ELF-1 (cell line): ENCODE results near the gene DEPDC1B.
"Not testable (repeated sequence)": the region's sequence is repeated elsewhere in the genome, so short reads cannot be mapped to it uniquely, and the experiment has no call there.

Experiments
- DNase-seq: peaks from one replicate; pipeline ENCODE4 v3.0.0-alpha.2; 2016; ENCODE audit warnings: low read depth, low spot score

DEPDC1B gene

DNA sequence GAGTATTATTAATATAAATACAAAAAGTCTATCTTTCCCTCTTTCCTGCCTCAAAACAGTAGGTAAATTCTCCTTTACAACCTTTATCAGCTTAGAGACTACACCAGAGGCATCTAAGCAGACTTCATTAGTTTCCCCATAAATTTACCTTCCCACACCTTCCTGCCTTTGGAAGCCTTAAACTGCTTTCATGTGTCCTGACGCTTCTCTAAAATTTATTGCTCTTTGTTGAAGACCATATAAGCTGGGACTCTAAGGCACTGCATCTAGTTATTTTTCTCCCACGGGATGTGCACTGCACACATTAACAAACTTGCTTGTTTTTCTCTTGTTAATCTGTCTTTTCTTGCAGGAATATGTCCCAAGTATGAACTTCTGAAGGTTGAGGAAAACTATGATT lies 51.8 kb downstream of the DEPDC1B start:
- no peak for DNase-seq

DNA sequence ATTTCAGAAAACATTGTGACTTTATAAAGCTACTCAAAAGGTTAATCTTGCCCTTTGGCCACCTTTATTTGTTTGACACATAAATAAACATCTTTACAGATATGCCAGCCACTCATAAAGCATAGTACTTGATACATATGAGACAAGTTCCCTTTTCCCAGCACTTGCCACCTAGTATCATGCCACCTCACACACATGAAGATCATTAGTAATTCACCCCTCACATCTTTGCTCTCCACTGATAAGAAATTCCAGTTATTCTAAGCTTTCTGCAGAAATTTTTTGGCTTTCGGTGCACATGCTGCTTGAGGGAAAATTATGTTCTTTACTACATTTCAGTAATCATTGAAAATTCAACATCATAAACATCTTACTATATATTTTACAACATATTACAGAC lies 59.1 kb downstream of the DEPDC1B start:
- no peak for DNase-seq

DNA sequence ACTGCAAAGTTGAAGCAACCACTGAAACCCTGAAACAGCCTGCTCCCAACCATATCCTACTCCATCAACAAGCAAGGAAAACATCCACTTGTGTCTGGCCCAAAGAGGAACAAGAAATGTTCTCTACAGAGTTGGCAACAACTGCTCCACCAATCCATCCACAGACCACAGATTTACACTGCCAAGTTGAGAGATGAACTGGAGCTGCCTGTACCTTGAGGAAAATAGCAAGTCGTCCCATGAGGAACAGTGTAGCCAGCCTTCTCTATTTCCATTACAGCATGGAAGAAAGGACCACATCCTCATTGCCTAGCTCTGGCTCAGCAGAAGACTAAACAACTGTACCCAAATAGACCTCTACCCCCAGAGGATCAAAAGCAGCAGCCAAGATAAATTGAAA lies 60.4 kb downstream of the DEPDC1B start:
- no peak for DNase-seq

DNA sequence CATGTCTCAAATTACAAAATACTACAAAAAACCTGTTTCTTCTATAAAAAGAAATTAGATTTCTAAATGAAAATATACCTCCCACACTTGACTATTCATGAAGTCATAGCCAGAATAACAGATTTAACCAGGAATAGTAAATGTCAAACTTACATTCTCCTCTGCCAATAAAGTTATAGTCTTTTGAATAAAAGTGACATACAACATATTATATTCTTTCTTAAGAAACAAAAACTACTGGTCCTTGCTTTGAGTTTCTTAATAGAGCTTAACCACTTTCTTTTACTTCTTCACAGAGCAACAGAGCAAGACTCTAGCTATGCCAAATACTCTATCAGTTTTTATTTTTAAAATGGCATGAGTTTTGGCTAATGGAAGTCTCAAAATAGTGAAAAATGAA lies 61.7 kb downstream of the DEPDC1B start:
- no peak for DNase-seq

DNA sequence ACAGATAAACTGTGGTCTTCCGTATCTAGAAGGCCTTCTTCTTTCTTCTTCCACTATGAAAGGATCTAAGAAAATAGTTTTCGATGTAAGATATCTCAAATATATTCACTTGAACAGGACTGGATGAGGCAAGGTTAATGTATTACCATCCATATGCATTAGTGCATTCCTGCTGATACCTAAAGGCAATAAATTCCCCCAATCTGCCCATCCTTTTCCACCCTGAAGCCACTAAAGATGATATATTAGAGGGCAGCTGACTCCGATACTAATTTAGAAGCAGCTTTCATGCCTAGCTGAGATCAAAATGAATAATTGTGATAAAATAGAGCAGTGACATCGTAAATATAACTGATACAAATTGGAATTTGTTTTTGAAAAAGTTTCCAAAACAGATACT lies 63.3 kb downstream of the DEPDC1B start:
- no peak for DNase-seq

DNA sequence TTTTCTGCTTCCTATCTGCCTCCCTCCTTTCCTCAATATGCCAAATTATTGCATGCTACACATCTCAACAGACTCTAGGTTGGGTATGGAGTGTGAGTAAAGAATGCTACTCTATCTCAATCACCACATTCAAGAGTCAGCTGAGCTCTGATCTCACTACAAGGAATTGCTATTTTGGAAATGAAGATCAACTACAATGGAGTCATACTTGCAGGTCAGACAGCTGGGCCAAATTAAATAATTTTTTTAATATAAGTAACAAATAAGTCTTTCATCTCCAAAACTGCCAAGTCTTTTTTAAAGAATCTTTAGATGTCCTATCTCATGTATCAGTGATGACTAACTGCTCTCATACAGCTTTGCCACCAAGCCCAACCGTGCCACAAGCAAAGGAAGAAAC lies 64.0 kb downstream of the DEPDC1B start:
- DNase-seq, result no peak

DNA sequence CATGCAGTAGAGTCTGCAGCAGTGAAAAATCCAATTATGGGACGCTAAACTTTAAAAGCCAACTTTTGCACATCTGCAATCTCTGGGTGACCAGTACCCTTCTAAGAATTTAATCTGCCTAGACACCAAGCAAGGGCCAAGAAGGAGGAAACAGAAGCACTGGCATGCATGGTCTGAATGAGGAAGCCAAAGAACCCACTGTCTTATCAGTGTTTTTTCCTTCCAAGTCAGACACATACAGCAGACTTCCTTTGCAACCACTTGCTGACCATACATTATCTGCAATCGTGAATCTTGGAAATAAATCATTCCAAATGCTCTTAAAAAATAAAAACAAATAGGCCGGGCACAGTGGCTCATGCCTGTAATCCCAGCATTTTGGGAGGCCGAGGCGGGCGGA lies 65.9 kb downstream of the DEPDC1B start:
- no peak for DNase-seq

DNA sequence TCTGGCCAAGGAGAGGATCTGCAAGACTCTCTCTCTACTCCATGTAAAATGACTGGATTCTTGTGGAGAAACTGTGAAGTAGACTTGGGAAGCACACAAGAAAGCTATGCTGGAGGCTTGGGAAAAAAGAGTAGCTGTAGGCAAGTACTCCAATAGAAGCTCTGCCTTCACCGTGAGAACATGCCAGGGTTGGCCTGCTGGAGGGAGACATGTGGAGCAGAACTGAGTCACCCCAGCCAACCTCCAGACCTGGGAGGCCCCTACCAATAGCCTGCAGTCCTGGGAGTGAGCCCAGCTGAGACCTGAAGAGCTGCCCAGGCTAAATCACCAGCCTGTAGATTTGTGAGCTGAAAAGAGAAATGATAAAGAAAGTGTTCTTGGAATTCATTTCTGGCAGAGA lies 66.6 kb downstream of the DEPDC1B start:
- DNase-seq, result peak; percentile 3

DNA sequence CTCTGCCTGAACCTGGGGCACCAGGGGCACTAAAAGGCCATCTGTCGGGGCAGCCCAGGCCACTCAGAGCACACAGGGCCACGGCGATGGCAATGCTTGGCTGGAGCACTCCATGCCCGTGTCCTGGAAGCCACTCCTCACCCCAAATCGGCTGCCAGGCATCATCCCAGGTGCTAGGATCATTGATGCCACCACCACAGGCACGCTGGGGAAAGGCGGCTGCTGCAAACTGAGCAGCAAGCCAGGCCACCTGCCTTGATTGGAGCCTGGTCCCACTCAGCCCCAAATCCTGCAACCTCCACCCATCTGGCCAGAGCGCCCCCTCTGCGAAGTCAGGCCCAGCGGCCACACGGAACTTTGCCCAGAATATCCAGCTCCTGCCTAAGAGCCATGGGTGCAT lies 67.8 kb downstream of the DEPDC1B start:
- no peak for DNase-seq

DNA sequence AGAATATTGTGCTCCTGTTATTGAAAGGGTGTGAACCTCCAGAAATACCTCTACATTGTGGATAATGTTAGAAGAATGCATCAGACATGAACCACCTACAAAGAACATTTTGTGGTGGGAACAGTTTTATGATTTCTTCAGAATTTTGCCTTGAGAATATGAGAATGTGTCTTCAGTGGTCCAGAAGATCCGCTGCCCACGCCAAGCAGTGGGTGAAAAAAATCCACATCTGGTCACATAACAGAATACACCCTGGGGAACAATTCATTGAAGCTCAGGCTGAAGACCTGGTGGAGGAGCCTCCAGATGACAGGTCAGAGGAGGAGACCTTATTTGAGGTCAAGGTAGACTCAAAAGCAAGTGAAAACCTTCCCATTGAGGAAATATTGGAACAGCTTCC lies 69.1 kb downstream of the DEPDC1B start:
- DNase-seq, result no peak

DNA sequence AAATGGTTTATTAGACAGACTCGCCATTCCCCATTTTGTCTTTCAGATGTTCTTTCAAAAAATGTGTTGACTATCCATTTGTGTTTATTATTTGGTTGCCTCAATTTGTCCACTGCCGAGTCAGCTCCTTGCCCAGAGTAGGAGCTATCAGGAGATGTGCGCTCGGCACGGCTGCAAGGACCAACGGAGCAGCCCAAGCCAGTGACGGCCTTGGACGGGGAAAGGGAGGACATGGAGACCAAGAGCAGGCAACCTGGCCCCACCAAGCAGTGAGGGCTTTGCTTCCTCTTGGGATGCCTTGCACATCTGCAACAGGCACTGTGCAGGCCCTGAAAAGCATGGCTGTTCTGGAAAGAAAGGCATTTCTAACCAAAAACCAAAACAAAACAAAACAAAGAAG lies 69.8 kb downstream of the DEPDC1B start:
- DNase-seq, result no peak

DNA sequence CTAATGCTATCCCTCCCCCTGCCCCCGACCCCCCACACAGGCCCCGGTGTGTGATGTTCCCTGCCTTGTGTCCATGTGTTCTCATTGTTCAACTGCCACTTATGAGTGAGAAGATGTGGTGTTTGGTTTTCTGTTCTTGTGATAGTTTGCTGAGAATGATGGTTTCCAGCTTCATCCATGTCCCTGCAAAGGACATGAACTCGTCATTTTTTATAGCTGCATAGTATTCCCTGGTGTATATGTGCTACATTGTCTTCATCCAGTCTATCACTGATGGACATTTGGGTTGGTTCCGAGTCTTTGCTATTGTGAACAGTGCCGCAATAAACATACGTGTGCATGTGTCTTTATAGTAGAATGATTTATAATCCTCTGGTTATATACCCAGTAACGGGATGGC lies 75.1 kb downstream of the DEPDC1B start:
- not testable (repeated sequence) for DNase-seq

DNA sequence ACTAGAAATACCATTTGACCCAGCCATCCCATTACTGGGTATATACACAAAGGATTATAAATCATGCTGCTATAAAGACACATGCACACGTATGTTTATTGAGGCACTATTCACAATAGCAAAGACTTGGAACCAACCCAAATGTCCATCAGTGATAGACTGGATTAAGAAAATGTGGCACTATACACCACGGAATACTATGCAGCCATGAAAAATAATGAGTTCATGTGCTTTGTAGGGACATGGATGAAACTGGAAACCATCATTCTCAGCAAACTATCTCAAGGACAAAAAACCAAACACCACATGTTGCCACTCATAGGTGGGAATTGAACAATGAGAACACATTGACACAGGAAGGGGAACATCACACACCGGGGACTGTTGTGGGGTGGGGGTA lies 79.2 kb downstream of the DEPDC1B start:
- DNase-seq, result not testable (repeated sequence)

DNA sequence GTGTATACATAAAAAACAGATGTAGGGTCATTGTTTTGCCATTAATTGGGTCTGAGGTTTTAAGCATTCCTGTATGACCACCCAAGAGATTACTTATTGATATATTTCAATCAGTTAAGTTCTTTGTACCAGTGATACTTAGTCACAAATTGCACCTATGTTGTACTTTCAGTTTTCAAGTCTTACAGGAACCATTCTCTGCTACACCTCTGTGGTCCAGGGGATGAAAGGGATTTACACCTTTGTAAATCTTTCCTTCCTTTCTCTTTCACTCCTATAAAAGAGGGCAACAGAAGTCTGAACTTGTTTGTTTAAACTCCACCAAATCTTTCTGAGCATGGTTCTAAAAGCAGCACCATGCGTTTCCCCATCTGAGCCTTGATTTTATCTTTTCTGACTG lies 86.1 kb downstream of the DEPDC1B start:
- DNase-seq, result no peak

DNA sequence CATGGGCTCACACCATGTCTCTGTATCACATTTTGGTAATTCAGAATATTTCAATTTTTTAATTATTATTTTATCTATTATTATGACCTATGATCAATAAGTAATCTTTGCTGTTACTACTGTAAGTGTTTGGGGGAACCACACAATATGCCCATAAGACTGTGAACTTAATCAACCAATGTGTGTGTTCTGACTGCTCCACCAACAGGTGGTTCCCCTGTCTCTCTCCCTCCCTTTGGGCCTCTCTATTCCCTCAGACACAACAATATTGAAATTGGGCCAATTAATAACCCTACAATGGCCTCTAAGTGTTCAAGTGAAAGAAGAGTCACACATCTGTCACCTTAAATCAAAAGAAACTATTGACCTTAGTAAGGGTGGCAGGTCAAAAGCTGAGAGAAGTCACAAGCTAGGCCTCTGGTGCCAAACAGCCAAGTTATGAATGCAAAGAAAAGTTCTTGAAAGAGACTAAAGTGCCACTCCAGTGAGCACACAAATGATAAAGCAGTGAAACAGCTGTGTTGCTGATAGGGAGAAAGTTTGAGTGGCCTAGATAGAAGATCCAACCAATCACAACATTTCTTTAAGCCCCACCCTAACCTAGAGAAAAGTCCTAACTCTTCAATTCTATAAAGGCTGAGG lies 88.7 kb downstream of the DEPDC1B start:
- DNase-seq, result no peak

DNA sequence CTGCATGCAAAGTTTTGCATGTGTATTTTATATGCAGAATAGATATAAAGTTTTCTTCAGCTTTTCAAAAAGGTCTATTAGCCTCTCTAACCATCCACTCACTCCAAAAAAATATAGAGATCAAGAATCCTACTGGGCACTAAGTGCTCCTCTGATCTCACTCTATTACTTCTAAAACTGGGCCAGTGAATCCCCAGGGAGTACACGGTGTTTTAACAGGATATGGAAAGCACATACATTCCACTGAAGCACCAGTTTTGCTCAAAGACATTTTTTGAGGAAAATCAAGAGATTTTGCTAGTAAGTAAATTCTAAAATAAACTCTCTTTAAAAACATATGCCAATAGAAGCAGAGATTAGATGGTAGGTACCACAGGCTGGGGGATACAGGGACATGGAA lies 95.2 kb downstream of the DEPDC1B start:
- no peak for DNase-seq

DNA sequence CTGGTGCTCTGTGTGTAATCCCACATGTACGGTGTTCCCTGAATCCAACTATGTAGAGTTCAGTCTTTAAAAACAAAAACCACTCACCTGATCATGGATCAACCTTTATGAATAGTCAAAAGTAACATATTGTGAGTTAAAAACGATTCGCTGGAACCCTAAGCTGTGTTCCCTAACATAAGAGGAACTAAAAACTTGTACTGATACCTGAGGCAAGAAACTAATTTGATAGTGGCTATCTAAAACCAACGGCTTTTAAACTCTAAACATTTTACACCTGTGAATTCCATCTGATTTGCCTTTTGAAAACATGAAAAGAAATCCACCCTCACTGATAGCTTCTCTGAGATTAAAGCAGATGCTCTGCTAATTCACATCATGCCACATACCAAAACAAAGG lies 101.5 kb downstream of the DEPDC1B start:
- no peak for DNase-seq

DNA sequence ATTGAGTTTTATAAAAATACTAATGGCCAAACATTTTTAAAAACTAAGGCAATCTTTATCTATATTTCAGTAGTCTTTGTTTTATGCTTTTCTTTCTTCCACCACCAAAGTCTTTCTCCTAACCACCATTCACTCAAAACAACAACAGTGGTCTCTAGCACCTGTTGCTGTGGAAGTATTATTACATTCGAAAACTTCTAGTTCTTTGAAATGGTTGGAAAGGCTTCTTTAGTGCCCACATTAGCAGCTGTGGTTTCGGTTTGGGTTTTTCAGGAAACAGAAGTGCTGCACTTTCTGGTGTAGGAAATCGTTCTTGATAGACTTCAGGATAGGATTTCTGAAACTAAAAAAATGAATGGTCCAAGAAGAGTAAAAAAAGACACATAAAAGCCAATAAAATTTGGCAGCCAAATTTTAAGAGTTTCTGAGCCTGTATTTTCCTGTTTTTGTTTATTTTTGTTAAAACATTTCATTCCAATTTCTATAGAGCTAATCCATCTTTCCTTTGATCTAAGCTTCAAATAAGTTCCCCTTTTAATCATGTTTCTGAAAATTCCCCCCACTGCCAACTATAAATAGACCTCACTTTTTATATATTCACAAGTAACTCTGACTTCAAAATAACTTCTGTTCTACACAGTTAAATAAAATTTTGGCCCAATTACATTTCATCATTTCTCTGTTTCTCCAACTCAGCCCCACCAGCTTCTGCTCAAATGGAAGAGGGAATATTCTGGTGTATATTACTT lies 102.2 kb downstream of the DEPDC1B start:
- no peak for DNase-seq

DNA sequence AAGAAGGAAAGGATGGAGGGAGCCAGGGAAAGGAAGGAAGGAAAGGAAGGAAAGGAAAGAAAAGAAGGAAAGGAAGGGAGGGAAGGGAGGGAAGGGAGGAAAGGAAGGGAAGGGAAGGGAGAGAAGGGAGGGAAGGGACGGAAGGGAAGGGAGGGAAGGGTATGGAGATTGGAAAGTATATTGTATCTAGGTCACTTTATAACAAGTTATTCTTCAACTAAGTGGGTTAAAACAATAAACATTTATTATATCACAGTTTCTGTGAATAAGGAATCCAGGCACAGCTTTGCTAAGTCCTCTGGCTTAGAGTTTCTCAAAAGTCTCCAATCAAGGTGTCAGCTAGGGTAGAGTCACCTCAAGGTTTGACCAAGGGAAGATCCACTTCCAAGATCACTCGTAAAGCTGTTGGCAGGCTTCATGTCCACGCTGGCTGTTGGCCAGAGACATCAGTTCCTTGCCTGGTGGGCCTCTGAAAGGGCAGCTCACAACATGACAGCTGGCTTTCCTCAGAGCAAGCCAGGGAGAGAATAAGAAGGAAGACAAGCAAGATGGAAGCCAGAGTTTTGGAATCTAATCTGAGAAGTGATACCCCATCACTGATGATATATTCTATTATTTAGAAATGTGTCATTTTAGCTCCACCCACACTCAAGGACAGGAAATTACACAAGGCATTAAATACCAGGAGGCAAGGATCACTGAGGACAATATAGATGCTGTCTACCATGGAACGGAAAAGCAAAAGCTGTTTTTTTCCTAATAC lies 105.1 kb downstream of the DEPDC1B start:
- DNase-seq, result no peak

DNA sequence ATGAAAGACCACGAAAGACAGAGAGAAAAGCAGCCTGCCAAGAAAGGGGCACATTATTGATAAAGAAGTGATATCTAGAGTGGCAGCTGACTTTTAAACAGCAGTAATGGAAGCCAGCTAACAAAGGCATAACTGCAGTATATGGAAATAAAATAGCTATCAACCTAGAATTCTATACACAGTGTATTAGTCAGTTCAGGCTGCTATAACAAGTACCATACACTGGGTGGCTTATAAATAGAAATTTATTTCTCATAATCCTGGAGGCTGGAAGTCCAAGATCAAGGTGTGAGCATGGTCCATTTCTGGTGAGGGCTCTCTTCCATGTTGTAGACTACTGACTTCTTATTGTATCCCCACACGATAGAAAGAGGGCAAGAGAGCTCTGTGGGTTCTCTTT lies 109.8 kb downstream of the DEPDC1B start:
- DNase-seq, result no peak

DNA sequence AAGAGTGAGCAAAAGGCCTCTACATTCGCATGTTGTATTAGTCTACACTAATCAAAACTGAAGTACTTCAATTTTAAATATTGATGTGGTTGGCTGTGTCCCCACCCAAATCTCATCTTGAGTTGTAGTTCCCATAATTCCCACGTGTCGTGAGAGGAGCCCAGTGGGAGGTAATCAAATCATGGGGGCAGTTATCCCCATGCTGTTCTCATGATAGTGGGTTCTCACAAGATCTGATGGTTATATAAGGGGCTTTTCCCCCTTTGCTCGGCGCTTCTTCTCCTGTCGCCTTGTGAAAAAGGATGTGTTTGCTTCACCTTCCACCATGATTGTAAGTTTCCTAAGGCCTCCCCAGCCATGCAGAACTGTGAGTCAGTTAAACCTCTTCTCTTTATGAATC lies 112.7 kb downstream of the DEPDC1B start:
- DNase-seq, result not testable (repeated sequence)

DNA sequence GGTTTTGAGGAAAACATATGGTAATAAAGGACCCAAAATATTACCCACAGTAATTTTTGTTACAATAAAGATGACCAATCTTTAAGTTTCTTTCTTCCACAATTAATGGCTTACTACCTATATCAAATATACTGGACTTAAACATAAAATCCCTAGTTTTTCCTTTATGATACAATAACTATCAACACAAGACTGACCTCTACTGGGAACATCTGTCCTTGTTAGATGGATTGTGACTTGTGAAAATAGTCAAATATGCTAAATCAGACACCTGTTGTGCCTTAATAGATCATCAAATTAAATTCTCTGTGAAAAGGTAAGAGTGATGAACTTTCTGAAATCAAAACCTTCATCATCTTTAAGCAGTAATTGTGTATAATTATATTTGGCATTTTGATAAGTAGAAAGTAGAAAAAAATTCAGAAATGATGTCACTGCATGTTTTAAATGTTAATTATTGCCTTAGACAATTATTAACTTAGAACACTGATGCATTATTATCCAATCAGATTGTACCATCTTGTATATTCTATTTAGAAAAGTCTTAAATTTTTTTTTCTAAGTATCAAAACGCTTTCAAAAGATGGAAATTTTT lies 113.6 kb downstream of the DEPDC1B start:
- no peak for DNase-seq
